K562 (cell line): ENCODE data around the gene OR12D2. TPM values are rescaled to one million over a fixed set of nuclear protein-coding genes. Genes with fewer than 3 reads are reported as not detected.

Source experiments
- ATAC-seq: fragments of 200-7000 bp; cut with Tn5 transposase; 3 replicates; pipeline ENCODE4 v1.9.1; 2020; ENCODE audit warnings: moderate library complexity
- BruUV-seq: library from RNA; stranded (reverse); fragments of 400-500 nt; replicated peaks from 2 replicates; lab custom pipeline; 2021; lab: Mats Ljungman, UMichigan
- CTCF ChIA-PET: fragments of 300-600 bp; formaldehyde crosslinking; extraction: SDS; loops from one replicate; lab custom pipeline; 2021; ENCODE audit warnings: low intra/inter-chr PET ratio; lab: Yijun Ruan, JAX
- POLR2A ChIA-PET: fragments of 300-600, 350-650 bp; sonication (Branson Sonifier 250); formaldehyde crosslinking; extraction: SDS; loops from one replicate; lab custom pipeline; 2021; ENCODE audit warnings: antibody characterized with exemption, inconsistent platforms; lab: Yijun Ruan, JAX
- DNase-seq, 4 experiments: peaks; one replicate each; pipeline versions ENCODE4 v3.0.0 to v3.0.0-alpha.2; 2011 to 2018; ENCODE audit warnings: low spot score in 3 of 4, mixed read lengths in 3 of 4; ENCODE audit errors: extremely low read depth in 1 of 4
- FAIRE-seq: peaks from 2 replicates; lab custom pipeline; 2011; peaks lifted over from hg19 to GRCh38; lab: Jason Lieb, UNC
- H2AFZ ChIP-seq: 2 replicates; pipeline ENCODE4 v1.6.0; 2011; ENCODE audit warnings: low read depth, low read length, control low read depth, inconsistent platforms
- H3K27ac ChIP-seq: fragments of 200-600 bp; 3 replicates; pipeline ENCODE4 v1.8.0; 2011; ENCODE audit warnings: low read depth, mild to moderate bottlenecking, control low read depth, inconsistent platforms, low read length, moderate library complexity, mixed read lengths; ENCODE audit errors: extremely low read depth
- H3K27me3 ChIP-seq, 2 experiments: fragments of 300-600 bp in 1 of 2; 2 replicates in 1 of 2; 3 replicates in 1 of 2; pipeline versions ENCODE4 v1.6.0 to v1.8.0; 2011; ENCODE audit warnings: inconsistent platforms in 2 of 2, low read length in 2 of 2, mild to moderate bottlenecking in 1 of 2, mixed read lengths in 1 of 2, moderate library complexity in 1 of 2; ENCODE audit not compliant: control insufficient read depth in 2 of 2, insufficient read depth in 2 of 2
- H3K36me3 ChIP-seq: fragments of 300-600 bp; 3 replicates; pipeline ENCODE4 v1.8.0; 2011; ENCODE audit warnings: mild to moderate bottlenecking, low read length, inconsistent platforms; ENCODE audit not compliant: control insufficient read depth, insufficient read depth
- H3K4me1 ChIP-seq, 2 experiments: fragments of 200-600 bp in 1 of 2; replicated peaks in 1 of 2; 2 replicates in 1 of 2; 3 replicates in 1 of 2; pipeline versions ENCODE4 v1.5.1 to v1.8.0; 2011; ENCODE audit warnings: inconsistent platforms in 2 of 2, low read length in 2 of 2, mild to moderate bottlenecking in 1 of 2, mixed read lengths in 1 of 2, moderate library complexity in 1 of 2; ENCODE audit not compliant: control insufficient read depth in 2 of 2, insufficient read depth in 2 of 2
- H3K4me2 ChIP-seq: 2 replicates; pipeline ENCODE4 v1.6.1; 2011; ENCODE audit warnings: low read length, control low read depth, inconsistent platforms, mixed read lengths; ENCODE audit not compliant: insufficient read depth
- H3K4me3 ChIP-seq: fragments of 200-600 bp; sonication (generic), shearing (Covaris generic); 2 replicates; pipeline ENCODE4 v1.5.1; 2016; ENCODE audit warnings: control low read depth, inconsistent platforms
- H3K79me2 ChIP-seq: fragments of 200-600 bp; 3 replicates; pipeline ENCODE4 v1.8.0; 2011; ENCODE audit warnings: low read length, inconsistent platforms; ENCODE audit not compliant: control insufficient read depth, insufficient read depth
- H3K9ac ChIP-seq, 2 experiments: 2 replicates each; pipeline versions ENCODE4 v1.6.0 to v1.6.1; 2011; ENCODE audit warnings: low read depth in 2 of 2, low read length in 2 of 2, control low read depth in 1 of 2, inconsistent platforms in 1 of 2, mild to moderate bottlenecking in 1 of 2, mixed read lengths in 1 of 2; ENCODE audit not compliant: insufficient read depth in 1 of 2
- H3K9me1 ChIP-seq: one replicate; pipeline ENCODE4 v1.6.0; 2011; ENCODE audit warnings: inconsistent platforms, mild to moderate bottlenecking, low read length, moderate library complexity; ENCODE audit not compliant: control insufficient read depth, insufficient read depth
- H3K9me3 ChIP-seq: replicated peaks from 2 replicates; pipeline ENCODE4 v1.5.1; 2011; ENCODE audit warnings: low read depth, low read length, inconsistent platforms; ENCODE audit not compliant: control insufficient read depth, insufficient read depth
- H4K20me1 ChIP-seq: replicated peaks from 2 replicates; pipeline ENCODE4 v1.6.1; 2011; ENCODE audit warnings: low read length, inconsistent platforms, mixed read lengths; ENCODE audit not compliant: control insufficient read depth, insufficient read depth
- FOXA3 ChIP-seq, 2 experiments: fragments of 450-650 bp in 1 of 2; sonication (generic) in 1 of 2; formaldehyde crosslinking; IDR thresholded peaks in 1 of 2; conservative IDR thresholded peaks in 1 of 2; 2 replicates each; pipeline versions ENCODE4 v1.4.0 to v1.8.0; 2020 to 2022; ENCODE audit warnings: mild to moderate bottlenecking in 2 of 2, missing genetic modification reagents in 1 of 2
- HNRNPLL ChIP-seq: fragments of 200-400 bp; formaldehyde crosslinking; IDR thresholded peaks from 2 replicates; pipeline ENCODE4 v1.6.1; 2017; ENCODE audit warnings: low read length, low read depth, mild to moderate bottlenecking; ENCODE audit not compliant: poor library complexity, severe bottlenecking
- NR2C2 ChIP-seq, 2 experiments: fragments of 200-800 bp in 1 of 2; sonication (Bioruptor generic) in 1 of 2; sonication (generic) in 1 of 2; formaldehyde crosslinking in 1 of 2; IDR thresholded peaks; 2 replicates each; pipeline versions ENCODE4 v1.6.1 to v1.8.0; 2016 to 2022; ENCODE audit warnings: mild to moderate bottlenecking in 1 of 2, missing compliant biosample characterization in 1 of 2, missing genetic modification characterization in 1 of 2, missing genetic modification reagents in 1 of 2
- PHF21A ChIP-seq: fragments of 450-650 bp; IDR thresholded peaks from 2 replicates; pipeline ENCODE4 v1.6.1; 2017; ENCODE audit warnings: low read depth, borderline replicate concordance
- WGBS: fragments of 100-300 bp; shearing (Covaris generic); methylation state at CpG from one replicate; pipeline ENCODE4 v1.1.6; 2016; ENCODE audit warnings: low coverage, mixed read lengths; ENCODE audit not compliant: insufficient coverage; ENCODE audit errors: missing lambda C conversion rate; 5-methylcytosine and 5-hydroxymethylcytosine counted together
- in situ Hi-C: fragments of 300-500 bp; cut with MboI; formaldehyde crosslinking; loops from 4 replicates; pipeline ENCODE4 v1.15.0; 2018; ENCODE audit warnings: inconsistent platforms, mixed read lengths
- intact Hi-C: fragments of 100-400 bp; cut with micrococcal nuclease; formaldehyde crosslinking; loops from 2 replicates; pipeline ENCODE4 v1.14.2; 2022
- polyA plus RNA-seq, 8 experiments: library from polyadenylated mRNA; depleted of rRNA in 4 of 8; stranded (reverse) in 5 of 8; unstranded in 3 of 8; fragments of >200 nt; fragmentation: Nextera tagmentation in 2 of 8; fragmentation: Illumina TruSeq in 1 of 8; extraction: Ambion mirVana in 2 of 8; extraction: Trizol in 1 of 8; gene quantifications; 2 replicates each; pipeline versions ENCODE4 v1.2.1 to v1.2.3, GENCODE V29; 2011 to 2014; ENCODE audit warnings: inconsistent platforms in 1 of 8, missing spikeins in 1 of 8
- total RNA-seq, 7 experiments: library from RNA; depleted of rRNA in 6 of 7; stranded (reverse); fragments of >200 nt in 6 of 7; fragmentation: Illumina TruSeq in 2 of 7; extraction: Trizol in 2 of 7; gene quantifications; 2 replicates each; pipeline versions ENCODE4 v1.2.1 to v1.2.3, GENCODE V29; 2011 to 2021; ENCODE audit warnings: low replicate concordance in 1 of 7
- TF ChIP-seq, protein P1 (sequence below): IDR thresholded peaks from 2 replicates; pipeline ENCODE4 v1.6.1; 2011; ENCODE audit warnings: borderline replicate concordance, low read depth, mild to moderate bottlenecking, moderate library complexity, low read length; ENCODE audit not compliant: insufficient read depth, poor library complexity, severe bottlenecking

Gene OR12D2
- total and polyA plus RNA-seq, 9 of the 15 experiments (the other 6 are each of a cell fraction or from before 2014, with no cell fraction given), result not detected

GRCh38 chr6:29424168-29424567 lies 28.7 kb downstream of the OR12D2 start:
- no peak overlapping the region for H2AFZ ChIP-seq
- ChIA-PET POLR2A (interaction anchor here (1.4 kb wide), 1 partner anchor 11 kb away, joined by 4 read pairs; no protein-coding TSS in a partner anchor), CTCF (interaction anchor here (1.6 kb wide), 1 partner anchor 165 kb away, joined by 4 read pairs; no protein-coding TSS in a partner anchor)
- no peak overlapping the region for H3K4me3 ChIP-seq
- no peaks in the 10 kb centered on the region for H3K4me1 ChIP-seq
- H4K20me1 ChIP-seq, result no peaks in the 10 kb centered on the region
- WGBS, result 0% methylated on average over 2 of the region's 2 CpGs
- in situ Hi-C loops, result no loop called here
- H3K4me2 ChIP-seq, result no peak overlapping the region
- H3K36me3 ChIP-seq, result no peaks in the 10 kb centered on the region
- H3K9me1 ChIP-seq, result no peaks in the 10 kb centered on the region
- DNase-seq (no peak), FAIRE-seq (no peak), ATAC-seq (no peak)
- no peak overlapping the region for H3K9ac ChIP-seq
- H3K79me2 ChIP-seq, result no peaks in the 10 kb centered on the region
- H3K27me3 ChIP-seq, result peaks cover 0 to 8% of the 10 kb centered on the region in 2 experiments; a peak in 3 of 5 replicates
- TF ChIP-seq HNRNPLL (no peak), NR2C2 (CRISPR knock-in tag; IDR thresholded peaks at IDR 0.05) (no peak), NR2C2 (tag; IDR thresholded peaks at IDR 0.05) (no peak), PHF21A (no peak)
- no peaks in the 10 kb centered on the region for H3K9me3 ChIP-seq
- no peak overlapping the region for H3K27ac ChIP-seq
- BruUV-seq, result no TSS peak
- intact Hi-C loops, result no loop called here

- Histone ChIP-seq H2AFZ (no peak overlapping the region), H3K4me2 (no peak overlapping the region), H3K4me1 (no peaks in the 10 kb centered on the region), H3K36me3 (no peaks in the 10 kb centered on the region), H3K79me2 (no peaks in the 10 kb centered on the region), H3K27me3 (peaks cover 0 to 11% of the 10 kb centered on the region in 2 experiments; a peak in 3 of 5 replicates), H4K20me1 (no peaks in the 10 kb centered on the region), H3K9ac (no peak overlapping the region), H3K27ac (no peak overlapping the region), H3K4me3 (no peak overlapping the region), H3K9me3 (no peaks in the 10 kb centered on the region), H3K9me1 (no peaks in the 10 kb centered on the region)
- DNase-seq (no peak), FAIRE-seq (no peak), ATAC-seq (no peak)
- ChIA-PET CTCF (interaction anchor here (1.6 kb wide), 1 partner anchor 165 kb away, joined by 4 read pairs; no protein-coding TSS in a partner anchor), POLR2A (interaction anchor here (1.4 kb wide), 1 partner anchor 11 kb away, joined by 4 read pairs; no protein-coding TSS in a partner anchor)
- no TSS peak for BruUV-seq
- WGBS, result 0% methylated on average over 2 of the region's 2 CpGs
- in situ Hi-C loops (no loop called here), intact Hi-C loops (no loop called here)
- TF ChIP-seq FOXA3 (CRISPR knock-in tag; conservative IDR thresholded peaks at IDR 0.05 in 1 of 2, IDR thresholded peaks at IDR 0.05 in 1 of 2), result peak in 1 of 2 experiments; percentile 56; a peak in 1 of 4 replicates
- TF ChIP-seq, protein P1, sequence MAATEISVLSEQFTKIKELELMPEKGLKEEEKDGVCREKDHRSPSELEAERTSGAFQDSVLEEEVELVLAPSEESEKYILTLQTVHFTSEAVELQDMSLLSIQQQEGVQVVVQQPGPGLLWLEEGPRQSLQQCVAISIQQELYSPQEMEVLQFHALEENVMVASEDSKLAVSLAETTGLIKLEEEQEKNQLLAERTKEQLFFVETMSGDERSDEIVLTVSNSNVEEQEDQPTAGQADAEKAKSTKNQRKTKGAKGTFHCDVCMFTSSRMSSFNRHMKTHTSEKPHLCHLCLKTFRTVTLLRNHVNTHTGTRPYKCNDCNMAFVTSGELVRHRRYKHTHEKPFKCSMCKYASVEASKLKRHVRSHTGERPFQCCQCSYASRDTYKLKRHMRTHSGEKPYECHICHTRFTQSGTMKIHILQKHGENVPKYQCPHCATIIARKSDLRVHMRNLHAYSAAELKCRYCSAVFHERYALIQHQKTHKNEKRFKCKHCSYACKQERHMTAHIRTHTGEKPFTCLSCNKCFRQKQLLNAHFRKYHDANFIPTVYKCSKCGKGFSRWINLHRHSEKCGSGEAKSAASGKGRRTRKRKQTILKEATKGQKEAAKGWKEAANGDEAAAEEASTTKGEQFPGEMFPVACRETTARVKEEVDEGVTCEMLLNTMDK, result no peak
Observed at GRCh38 chr6:29424575-29424974, 29.1 kb downstream of the OR12D2 start.
